HG03103 (cell line): ENCODE results near the gene SPATA20.

Experiments
- ATAC-seq: cut with Tn5 transposase; IDR thresholded peaks from one replicate; pipeline ENCODE4 v1.9.1; 2021; ENCODE audit warnings: low read depth; ENCODE audit not compliant: unreplicated experiment

The SPATA20 gene

GRCh38 chr17:50547035-50547735, at the start of gene SPATA20:
TSS of gene SPATA20 (plus strand) at chr17:50547174. CDS start at chr17:50547209, 35 bp downstream.
- ATAC-seq: peak; percentile 69

GRCh38 chr17:50498021-50498874, 48.7 kb upstream of the SPATA20 start:
- ATAC-seq: no peak

- ATAC-seq: no peak
Measured at GRCh38 chr17:50499270-50499669, 47.7 kb upstream of the SPATA20 start.

GRCh38 chr17:50499721-50500120, 47.3 kb upstream of the SPATA20 start:
- no peak for ATAC-seq

- ATAC-seq: no peak
Measured at GRCh38 chr17:50501054-50501453, 45.9 kb upstream of the SPATA20 start.

GRCh38 chr17:50502301-50502990, 44.5 kb upstream of the SPATA20 start:
- ATAC-seq: no peak

- ATAC-seq: no peak
Measured at GRCh38 chr17:50505591-50506130, 41.3 kb upstream of the SPATA20 start.

- no peak for ATAC-seq
Measured at GRCh38 chr17:50506298-50506697, 40.7 kb upstream of the SPATA20 start.

GRCh38 chr17:50507871-50508572, 39.0 kb upstream of the SPATA20 start, which contains the start of gene MYCBPAP:
TSS of gene MYCBPAP (plus strand) at chr17:50508439. CDS start at chr17:50508675, 236 bp downstream.
- no peak for ATAC-seq

GRCh38 chr17:50508573-50509460, 38.2 kb upstream of the SPATA20 start:
- no peak for ATAC-seq

- ATAC-seq: peak; percentile 77
Measured at GRCh38 chr17:50511058-50511457, 35.9 kb upstream of the SPATA20 start.

GRCh38 chr17:50513495-50513894, 33.5 kb upstream of the SPATA20 start:
- ATAC-seq: no peak

GRCh38 chr17:50514388-50514787, 32.6 kb upstream of the SPATA20 start:
- no peak for ATAC-seq

- no peak for ATAC-seq
Measured at GRCh38 chr17:50514936-50515702, 31.9 kb upstream of the SPATA20 start.

- ATAC-seq: no peak
Measured at GRCh38 chr17:50517011-50517410, 30.0 kb upstream of the SPATA20 start.

GRCh38 chr17:50517504-50518383, 29.2 kb upstream of the SPATA20 start:
- no peak for ATAC-seq

GRCh38 chr17:50518384-50519023, 28.5 kb upstream of the SPATA20 start:
- ATAC-seq: no peak
